Measurements from ENCODE around the gene NAA80. TPM values are rescaled to one million over a fixed set of nuclear protein-coding genes. Genes with fewer than 3 reads are reported as not detected.

Gene NAA80
- total and polyA plus RNA-seq, 2 of the 8 experiments (the other 6 are each of a cell fraction or from before 2014, with no cell fraction given), result 11.3 to 16.7 TPM

GRCh38 chr3:50324351-50325112, 25.3 kb upstream of the NAA80 start (continued):
- TF ChIP-seq CREB1 (IDR thresholded peaks at IDR 0.05), result 0 out of 2 replicates have a peak, but pooled peaks have one; percentile 33

All from H1 (cell line).